Activated CD4-positive, alpha-beta T cell treated with anti-CD3 and anti-CD28 coated beads, Interleukin-2, amount 50 U/mL, for 4 hours (primary cell): ENCODE data around the gene ATP6V0A4.
"Not testable (repeated sequence)": the region's sequence is repeated elsewhere in the genome, so short reads cannot be mapped to it uniquely, and the experiment has no call there.

Experiments
- DNase-seq, 2 experiments: peaks; one replicate each; pipeline ENCODE4 v3.0.0-alpha.2; 2020

Gene ATP6V0A4

GRCh38 chr7:138697535-138698182 lies 100.3 kb downstream of the ATP6V0A4 start:
- DNase-seq = no peak

GRCh38 chr7:138695776-138696175 lies 102.2 kb downstream of the ATP6V0A4 start:
- DNase-seq = not testable (repeated sequence)

- no peak for DNase-seq
Observed at GRCh38 chr7:138695106-138695505, 102.9 kb downstream of the ATP6V0A4 start.

- DNase-seq = no peak
Observed at GRCh38 chr7:138691178-138691577, 106.8 kb downstream of the ATP6V0A4 start.

GRCh38 chr7:138690495-138690894 lies 107.5 kb downstream of the ATP6V0A4 start:
- DNase-seq = no peak

- DNase-seq = not testable (repeated sequence)
Observed at GRCh38 chr7:138688037-138688436, 110.0 kb downstream of the ATP6V0A4 start.

GRCh38 chr7:138684340-138684739 lies 113.7 kb downstream of the ATP6V0A4 start:
- no peak for DNase-seq

GRCh38 chr7:138679793-138680192 lies 118.2 kb downstream of the ATP6V0A4 start:
- no peak for DNase-seq

GRCh38 chr7:138670594-138670993 lies 127.4 kb downstream of the ATP6V0A4 start:
- no peak for DNase-seq

GRCh38 chr7:138669364-138669763 lies 128.6 kb downstream of the ATP6V0A4 start:
- no peak for DNase-seq

GRCh38 chr7:138668946-138669345 lies 129.1 kb downstream of the ATP6V0A4 start:
- DNase-seq = no peak

GRCh38 chr7:138668229-138668596 lies 129.8 kb downstream of the ATP6V0A4 start:
- no peak for DNase-seq

- no peak for DNase-seq
Observed at GRCh38 chr7:138667535-138668228, 130.3 kb downstream of the ATP6V0A4 start.

GRCh38 chr7:138666385-138666784 lies 131.6 kb downstream of the ATP6V0A4 start:
- DNase-seq = no peak

GRCh38 chr7:138665669-138666140 lies 132.3 kb downstream of the ATP6V0A4 start:
- DNase-seq = no peak

GRCh38 chr7:138665249-138665648 lies 132.7 kb downstream of the ATP6V0A4 start:
- no peak for DNase-seq

GRCh38 chr7:138663725-138664710 lies 134.0 kb downstream of the ATP6V0A4 start:
- no peak for DNase-seq

- no peak for DNase-seq
Observed at GRCh38 chr7:138662991-138663320, 135.0 kb downstream of the ATP6V0A4 start.

- no peak for DNase-seq
Observed at GRCh38 chr7:138662076-138662990, 135.7 kb downstream of the ATP6V0A4 start.

GRCh38 chr7:138661069-138661635 lies 136.8 kb downstream of the ATP6V0A4 start:
- DNase-seq = no peak

- no peak for DNase-seq
Observed at GRCh38 chr7:138658889-138659288, 139.1 kb downstream of the ATP6V0A4 start.

- DNase-seq = no peak
Observed at GRCh38 chr7:138657854-138658386, 140.1 kb downstream of the ATP6V0A4 start.
